Left ventricle myocardium inferior (tissue), 1 donor: ENCODE results near the gene SF3B5. TPM values are rescaled to one million over a fixed set of nuclear protein-coding genes. Genes with fewer than 3 reads are reported as not detected.

Experiments used
- DNase-seq: peaks from one replicate; pipeline ENCODE4 v3.0.0-alpha.2; 2020
- H3K27ac ChIP-seq: fragments of 200-600 bp; replicated peaks from 2 replicates; pipeline ENCODE4 v1.8.0; 2021
- H3K27me3 ChIP-seq: fragments of 200-600 bp; 2 replicates; pipeline ENCODE4 v1.8.0; 2021; ENCODE audit warnings: low read depth
- H3K36me3 ChIP-seq: fragments of 200-600 bp; 2 replicates; pipeline ENCODE4 v1.8.0; 2021
- H3K4me1 ChIP-seq: fragments of 200-600 bp; 2 replicates; pipeline ENCODE4 v1.8.0; 2021
- H3K4me3 ChIP-seq: fragments of 200-600 bp; 2 replicates; pipeline ENCODE4 v1.8.0; 2021; ENCODE audit warnings: mild to moderate bottlenecking, moderate library complexity
- H3K9me3 ChIP-seq: fragments of 200-600 bp; replicated peaks from 2 replicates; pipeline ENCODE4 v1.8.0; 2021
- intact Hi-C: fragments of 100-400 bp; cut with micrococcal nuclease; formaldehyde crosslinking; loops from one replicate; pipeline ENCODE4 v1.11.0; 2022
- total RNA-seq: library from RNA; stranded (reverse); fragmentation: NEBNext Ultra II Directional; extraction: Animal tissue kit (Norgen Biotek cat#: 25700); gene quantifications from one replicate; pipeline ENCODE4 v1.2.1, GENCODE V29; 2021
- TF ChIP-seq, protein P1 (sequence below): fragments of 200-600 bp; IDR thresholded peaks from 2 replicates; pipeline ENCODE4 v1.8.0; 2021; ENCODE audit warnings: antibody characterized with exemption, mild to moderate bottlenecking, borderline replicate concordance
- donor health status: DM: no; HTN: yes; CAD: no; lungs with severe emphysema.

SF3B5 gene
- total RNA-seq, 1 donor from 2014 or later, result 131 TPM

- H3K27ac ChIP-seq, result no peak overlapping the region
- no peaks in the 10 kb centered on the region for H3K36me3 ChIP-seq
- H3K4me1 ChIP-seq, result peaks cover 8% of the 10 kb centered on the region
- TF ChIP-seq, protein P1, sequence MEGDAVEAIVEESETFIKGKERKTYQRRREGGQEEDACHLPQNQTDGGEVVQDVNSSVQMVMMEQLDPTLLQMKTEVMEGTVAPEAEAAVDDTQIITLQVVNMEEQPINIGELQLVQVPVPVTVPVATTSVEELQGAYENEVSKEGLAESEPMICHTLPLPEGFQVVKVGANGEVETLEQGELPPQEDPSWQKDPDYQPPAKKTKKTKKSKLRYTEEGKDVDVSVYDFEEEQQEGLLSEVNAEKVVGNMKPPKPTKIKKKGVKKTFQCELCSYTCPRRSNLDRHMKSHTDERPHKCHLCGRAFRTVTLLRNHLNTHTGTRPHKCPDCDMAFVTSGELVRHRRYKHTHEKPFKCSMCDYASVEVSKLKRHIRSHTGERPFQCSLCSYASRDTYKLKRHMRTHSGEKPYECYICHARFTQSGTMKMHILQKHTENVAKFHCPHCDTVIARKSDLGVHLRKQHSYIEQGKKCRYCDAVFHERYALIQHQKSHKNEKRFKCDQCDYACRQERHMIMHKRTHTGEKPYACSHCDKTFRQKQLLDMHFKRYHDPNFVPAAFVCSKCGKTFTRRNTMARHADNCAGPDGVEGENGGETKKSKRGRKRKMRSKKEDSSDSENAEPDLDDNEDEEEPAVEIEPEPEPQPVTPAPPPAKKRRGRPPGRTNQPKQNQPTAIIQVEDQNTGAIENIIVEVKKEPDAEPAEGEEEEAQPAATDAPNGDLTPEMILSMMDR, result no peak
- H3K9me3 ChIP-seq, result no peaks in the 10 kb centered on the region
- DNase-seq, result no peak
- no peak overlapping the region for H3K4me3 ChIP-seq
- H3K27me3 ChIP-seq, result peaks cover 49% of the 10 kb centered on the region
- intact Hi-C loops, result no loop called here
These were observed 25.9 kb downstream of the SF3B5 start for GRCh38 chr6:144069506-144069905.

DNA sequence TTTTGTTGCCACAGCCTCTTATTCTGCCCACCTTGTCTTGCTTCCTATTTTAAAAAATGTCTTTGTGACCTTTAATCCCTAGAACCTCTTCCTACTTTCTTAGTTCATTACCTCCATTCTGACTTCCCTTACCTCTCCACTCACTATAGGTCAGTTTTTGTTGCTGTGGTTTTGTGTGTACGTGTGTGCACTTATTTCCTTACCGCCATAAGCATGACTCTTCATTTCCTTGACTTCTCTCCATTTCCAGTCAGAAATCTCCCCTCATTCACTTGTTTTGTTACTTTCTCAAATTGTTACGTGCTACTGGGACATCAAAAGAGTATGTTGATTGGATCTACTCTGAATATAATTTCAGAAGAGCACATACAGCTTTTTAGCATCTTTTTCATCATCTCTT lies 26.6 kb downstream of the SF3B5 start:
- TF ChIP-seq, protein P1, result no peak
- Histone ChIP-seq H3K27ac (no peak overlapping the region), H3K36me3 (no peaks in the 10 kb centered on the region), H3K4me3 (no peak overlapping the region), H3K9me3 (no peaks in the 10 kb centered on the region), H3K27me3 (peaks cover 56% of the 10 kb centered on the region), H3K4me1 (peaks cover 15% of the 10 kb centered on the region)
- intact Hi-C loops, result no loop called here
- DNase-seq, result no peak

- no peak overlapping the region for H3K4me3 ChIP-seq
- H3K27me3 ChIP-seq, result peaks cover 67% of the 10 kb centered on the region
- H3K9me3 ChIP-seq, result no peaks in the 10 kb centered on the region
- intact Hi-C loops, result no loop called here
- H3K36me3 ChIP-seq, result no peaks in the 10 kb centered on the region
- no peak for DNase-seq
- peaks cover 26% of the 10 kb centered on the region for H3K4me1 ChIP-seq
- no peak overlapping the region for H3K27ac ChIP-seq
- TF ChIP-seq, protein P1, result no peak
These were observed 28.5 kb downstream of the SF3B5 start for GRCh38 chr6:144066741-144067484.

DNA sequence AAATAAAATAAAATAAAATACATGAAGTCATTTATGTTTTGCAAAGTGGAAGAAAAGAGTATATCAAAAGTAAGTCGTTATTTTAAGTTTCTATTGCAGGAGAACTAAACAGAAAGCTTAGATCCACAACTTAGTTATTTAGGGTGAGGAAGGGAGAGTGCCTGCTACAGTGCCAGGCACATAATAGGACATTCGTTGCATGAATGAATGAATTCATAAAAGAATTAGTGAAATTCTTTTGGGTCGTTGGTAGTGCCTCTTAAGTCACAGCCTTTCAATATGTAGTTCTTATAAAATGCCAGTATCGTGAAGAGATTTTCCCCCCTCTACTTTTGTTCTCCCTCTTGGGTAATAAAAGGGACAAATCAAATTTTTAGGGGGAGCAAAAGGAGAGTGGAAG lies 29.1 kb downstream of the SF3B5 start:
- intact Hi-C loops, result no loop called here
- DNase-seq, result no peak
- Histone ChIP-seq H3K27me3 (peaks cover 61% of the 10 kb centered on the region), H3K9me3 (no peaks in the 10 kb centered on the region), H3K36me3 (no peaks in the 10 kb centered on the region), H3K27ac (no peak overlapping the region), H3K4me1 (peaks cover 26% of the 10 kb centered on the region), H3K4me3 (no peak overlapping the region)
- TF ChIP-seq, protein P1, result no peak

DNA sequence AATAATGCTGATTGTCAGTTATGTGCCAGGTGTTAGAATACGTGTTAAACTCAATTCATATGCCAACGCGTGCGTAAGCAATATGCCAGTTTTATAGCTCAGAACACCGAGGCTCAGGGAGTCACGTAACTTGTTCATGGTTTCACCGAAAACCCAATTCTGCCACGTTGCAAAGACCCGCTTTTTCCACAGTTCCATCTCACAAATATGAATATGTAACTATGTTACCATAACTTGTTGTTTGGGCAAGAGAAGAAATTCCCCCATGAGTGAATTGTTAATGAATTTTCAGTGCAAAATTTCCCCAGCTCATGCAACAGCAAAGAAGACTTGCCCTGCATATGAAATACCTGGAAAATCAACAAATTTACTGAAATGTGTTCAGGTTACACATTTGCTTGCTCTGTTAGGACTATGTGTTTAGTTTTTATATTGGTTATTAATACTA lies 30.1 kb downstream of the SF3B5 start:
- no peak for DNase-seq
- intact Hi-C loops, result no loop called here
- H3K27me3 ChIP-seq, result peaks cover 58% of the 10 kb centered on the region

More for the DNA sequence above, 30.1 kb downstream of the SF3B5 start:
- peaks cover 26% of the 10 kb centered on the region for H3K4me1 ChIP-seq
- no peaks in the 10 kb centered on the region for H3K36me3 ChIP-seq
- TF ChIP-seq, protein P1, result no peak
- no peaks in the 10 kb centered on the region for H3K9me3 ChIP-seq
- H3K27ac ChIP-seq, result no peak overlapping the region
- H3K4me3 ChIP-seq, result peak overlapping the region; percentile 83
